ENCODE results near the gene DCAF12.
"Not testable (repeated sequence)": the region's sequence is repeated elsewhere in the genome, so short reads cannot be mapped to it uniquely, and the experiment has no call there.

DCAF12 gene

DNA sequence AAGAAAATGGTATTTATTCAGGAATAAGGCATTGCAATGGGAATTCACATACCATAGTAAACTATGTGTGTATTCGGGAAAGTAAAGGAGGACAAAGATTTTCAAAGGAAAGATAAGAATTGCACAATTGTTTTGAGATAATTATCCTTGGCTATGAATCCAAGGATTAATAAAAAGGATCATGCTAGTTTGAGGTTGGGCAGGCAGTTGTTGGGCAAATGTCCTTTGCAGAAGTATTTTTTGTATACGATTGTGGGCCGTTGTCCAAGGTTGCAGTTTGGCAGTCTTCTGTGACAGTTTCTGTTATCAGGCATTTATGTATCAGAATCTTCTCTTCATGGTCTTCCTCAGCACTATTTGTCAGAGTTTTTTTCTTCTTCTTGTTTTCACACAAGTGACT, 67.2 kb downstream of the DCAF12 start:
- no peak for DNase-seq

GRCh38 chr9:34049630-34050384, 76.7 kb downstream of the DCAF12 start:
- DNase-seq, result peak; percentile 18

GRCh38 chr9:34048727-34049629, 77.5 kb downstream of the DCAF12 start, which contains the start of gene UBAP2:
Gene UBAP2, minus strand, starts transcription at chr9:34048887. Its CDS starts 31,739 bp downstream, at chr9:34017148.
- peak; percentile 95 for DNase-seq

DNA sequence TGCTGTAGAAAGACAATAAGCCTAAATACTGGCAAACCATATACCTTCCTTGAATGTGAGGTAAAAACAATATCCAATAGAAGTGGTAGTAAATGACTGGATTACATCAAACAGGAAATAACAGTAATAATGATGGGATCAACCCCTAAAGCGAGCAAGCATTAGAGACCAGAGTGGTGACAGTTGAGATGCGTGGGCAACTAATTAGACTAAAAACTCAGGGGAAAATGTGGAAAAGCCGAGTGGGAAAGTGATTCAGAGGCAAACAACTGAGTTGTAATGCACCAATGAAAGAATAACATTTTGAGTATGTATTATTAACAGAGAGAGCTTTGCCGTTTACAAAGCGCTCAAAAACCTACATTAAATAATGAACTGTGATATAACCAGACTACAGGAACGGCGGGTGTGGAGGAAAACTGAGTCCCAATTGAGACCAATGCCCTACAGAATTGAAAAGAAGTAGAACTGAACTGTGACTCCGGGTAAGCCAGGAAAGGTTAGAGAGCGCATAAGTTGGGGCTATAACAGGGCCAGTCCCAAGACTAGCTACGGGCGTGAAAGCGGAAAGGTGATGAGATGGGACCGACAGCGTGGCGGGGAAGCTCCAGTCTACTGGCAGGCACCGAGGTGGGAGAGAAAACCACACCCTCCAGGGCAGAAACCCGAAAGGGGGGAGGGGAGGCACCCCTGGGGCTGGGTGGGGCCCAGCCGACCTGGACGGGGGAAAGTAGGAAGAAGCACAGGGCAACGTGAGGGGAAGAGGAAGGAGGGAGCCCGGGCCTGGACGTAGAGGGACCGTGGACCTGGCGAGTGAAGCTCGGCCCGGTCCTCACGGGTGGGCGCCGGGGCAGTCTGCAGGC, 78.4 kb downstream of the DCAF12 start:
- no peak for DNase-seq

GRCh38 chr9:34046784-34047379, 79.6 kb downstream of the DCAF12 start:
- DNase-seq, result peak; percentile 5

DNA sequence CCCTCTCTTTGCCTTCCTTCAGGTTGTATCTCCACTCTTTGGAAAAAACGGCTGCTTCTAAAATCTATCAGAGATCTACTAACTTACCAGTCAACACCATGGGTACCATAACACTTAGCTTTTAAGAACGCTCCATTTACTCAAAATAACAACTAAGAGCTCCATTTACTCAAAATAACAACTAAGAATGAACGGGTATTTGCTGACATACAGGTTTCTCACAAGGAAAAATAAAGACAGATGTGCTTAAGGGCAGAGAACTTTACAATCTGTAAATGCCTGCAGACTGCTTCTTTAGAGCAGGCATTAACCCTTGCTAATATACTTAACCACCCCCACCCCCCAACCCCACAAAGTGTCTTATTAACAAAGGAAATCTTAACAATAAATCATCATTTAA, 80.6 kb downstream of the DCAF12 start:
- no peak for DNase-seq

DNA sequence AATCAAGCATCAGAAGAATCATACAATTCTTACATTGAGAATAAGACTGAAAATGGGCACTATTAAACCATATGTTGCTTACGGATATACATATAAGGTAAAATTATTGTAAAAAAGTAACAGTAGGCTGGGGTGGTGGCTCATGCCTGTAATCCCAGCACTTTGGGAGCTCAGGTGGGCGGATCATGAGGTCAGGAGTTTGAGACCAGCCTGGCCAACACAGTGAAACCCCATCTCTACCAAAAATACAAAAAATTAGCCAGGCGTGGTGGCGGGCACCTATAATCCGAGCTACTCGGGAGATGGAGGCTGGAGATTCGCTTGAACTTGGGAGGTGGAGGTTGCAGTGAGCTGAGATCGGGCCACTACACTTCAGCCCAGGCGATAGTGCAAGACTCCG, 84.4 kb downstream of the DCAF12 start:
- DNase-seq, result not testable (repeated sequence)

DNA sequence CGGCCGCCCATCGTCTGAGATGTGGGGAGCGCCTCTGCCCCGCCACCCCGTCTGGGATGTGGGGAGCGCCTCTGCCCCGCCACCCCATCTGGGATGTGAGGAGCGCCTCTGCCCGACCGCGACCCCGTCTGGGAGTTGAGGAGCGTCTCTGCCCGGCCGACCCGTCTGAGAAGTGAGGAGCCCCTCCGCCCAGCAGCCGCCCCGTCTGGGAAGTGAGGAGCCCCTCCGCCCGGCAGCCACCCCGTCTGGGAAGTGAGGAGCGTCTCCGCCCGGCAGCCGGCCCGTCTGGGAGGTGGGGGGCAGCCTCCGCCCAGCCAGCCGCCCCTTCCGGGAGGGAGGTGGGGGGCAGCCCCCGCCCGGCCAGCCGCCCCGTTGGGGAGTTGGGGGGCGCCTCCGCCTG, 87.6 kb downstream of the DCAF12 start:
- not testable (repeated sequence) for DNase-seq

DNA sequence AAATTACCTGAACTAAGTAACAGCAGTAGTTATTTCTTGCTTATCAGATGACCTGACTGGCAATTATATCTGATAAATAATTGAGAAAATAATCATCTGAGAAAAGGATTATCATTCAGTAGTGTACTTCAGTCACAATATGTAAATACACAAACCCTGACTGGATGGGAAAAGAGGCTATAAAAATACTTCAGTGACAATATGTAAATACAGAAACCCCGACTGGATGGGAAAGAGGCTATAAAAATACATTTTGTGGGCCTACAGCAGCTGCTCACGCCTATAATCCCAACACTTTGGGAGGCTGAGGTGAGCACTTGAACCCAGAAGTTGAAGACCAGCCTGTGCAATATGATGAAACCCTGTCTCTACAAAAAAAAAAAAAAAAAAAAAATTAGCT, 88.9 kb downstream of the DCAF12 start:
- DNase-seq, result peak; percentile 85

DNA sequence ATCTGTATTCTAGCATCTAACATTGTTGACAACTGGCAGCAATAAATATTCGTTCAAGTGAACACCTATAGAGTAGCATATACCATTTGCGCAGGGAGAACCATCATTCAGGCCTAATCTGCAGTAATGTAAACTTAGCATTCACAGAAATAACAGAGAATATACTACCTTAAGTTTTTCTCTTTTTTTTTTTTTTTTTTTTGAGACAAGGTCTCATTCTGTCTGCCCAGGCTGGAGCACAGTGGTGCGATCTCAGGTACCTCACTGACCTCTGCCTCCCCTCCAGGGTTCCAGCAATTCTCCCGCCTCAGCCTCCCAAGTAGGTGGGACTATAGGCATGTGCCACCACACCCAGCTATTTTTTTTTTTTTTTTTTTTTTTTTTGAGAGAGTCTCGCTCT, 89.9 kb downstream of the DCAF12 start:
- DNase-seq, result no peak

All from NCI-H2029 (cell line).